GM18870 (cell line): ENCODE results near the gene KIF6.

Experiments
- ATAC-seq: cut with Tn5 transposase; IDR thresholded peaks from one replicate; pipeline ENCODE4 v1.9.1; 2021; ENCODE audit warnings: moderate library complexity; ENCODE audit not compliant: unreplicated experiment

The KIF6 gene

DNA sequence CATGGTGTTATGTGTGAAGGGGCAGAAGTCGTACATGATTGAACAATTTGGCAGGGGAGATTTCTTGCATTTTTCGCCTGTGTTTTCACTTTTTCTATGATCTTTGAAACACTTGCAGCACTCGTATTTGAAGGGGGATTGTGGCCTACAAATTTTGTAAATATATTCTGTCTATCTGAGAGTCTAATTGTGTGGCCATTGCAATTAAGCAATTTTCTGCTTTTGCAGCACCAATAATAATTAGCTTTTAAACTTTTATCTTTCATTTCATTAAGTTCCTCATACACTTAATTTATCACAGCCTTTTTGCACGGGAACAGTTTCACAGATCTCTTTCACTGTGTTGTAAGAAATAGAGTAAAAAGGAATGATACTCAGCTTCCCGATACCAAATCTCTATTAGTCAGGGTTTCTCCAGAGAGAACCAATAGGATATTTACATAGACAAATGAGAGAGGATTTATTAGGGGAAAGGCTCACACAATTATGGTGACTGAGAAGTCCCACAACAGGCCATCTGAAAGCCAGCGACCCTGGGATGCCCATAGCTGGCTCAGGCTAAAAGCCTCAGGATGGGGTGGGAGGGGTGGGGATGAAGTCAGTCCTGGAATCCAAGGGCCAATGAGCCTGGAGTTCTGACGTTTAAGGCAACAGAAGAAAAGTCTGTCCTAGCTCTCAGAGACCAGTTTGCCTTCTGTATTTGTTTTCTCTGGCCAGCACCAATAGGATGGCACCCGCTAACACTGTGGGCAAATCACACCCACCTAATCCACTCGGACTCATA lies 58.3 kb downstream of the KIF6 start:
- no peak for ATAC-seq

DNA sequence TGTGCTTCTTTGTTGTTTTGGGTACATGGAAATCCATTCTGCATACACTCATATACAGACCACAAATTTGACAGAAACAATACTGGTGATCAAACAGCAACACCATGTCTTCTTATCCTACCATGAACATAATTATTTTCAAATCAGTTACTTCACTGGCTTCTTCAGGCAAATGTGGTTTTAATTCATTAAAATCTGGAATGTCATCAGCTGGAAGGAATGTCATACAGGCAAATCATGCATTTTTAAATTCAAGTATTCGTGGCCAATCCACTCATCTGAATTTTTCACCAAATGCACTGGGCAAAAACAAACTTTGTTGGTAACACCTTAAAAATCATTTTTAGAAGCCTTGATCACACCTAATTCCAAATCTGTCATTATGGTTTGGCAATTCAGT lies 59.3 kb downstream of the KIF6 start:
- no peak for ATAC-seq

DNA sequence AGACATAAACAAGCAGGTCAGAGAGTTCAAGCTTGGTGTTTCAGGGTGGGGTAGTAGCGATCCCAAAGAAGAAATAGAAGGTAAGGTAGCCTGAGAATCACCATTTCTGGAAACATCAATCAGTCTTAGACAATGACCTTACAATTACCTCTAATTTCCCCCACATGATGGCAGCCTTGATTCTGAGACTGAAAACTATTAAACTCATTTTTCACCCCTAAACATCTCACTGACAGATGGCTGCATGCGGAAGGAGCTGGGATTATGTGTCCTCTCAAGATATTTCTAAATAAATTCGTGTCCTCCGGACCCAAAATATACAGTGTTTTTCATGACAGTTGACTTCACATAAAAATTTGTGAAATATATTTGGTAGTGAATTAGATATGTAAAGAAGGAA lies 61.0 kb downstream of the KIF6 start:
- no peak for ATAC-seq

DNA sequence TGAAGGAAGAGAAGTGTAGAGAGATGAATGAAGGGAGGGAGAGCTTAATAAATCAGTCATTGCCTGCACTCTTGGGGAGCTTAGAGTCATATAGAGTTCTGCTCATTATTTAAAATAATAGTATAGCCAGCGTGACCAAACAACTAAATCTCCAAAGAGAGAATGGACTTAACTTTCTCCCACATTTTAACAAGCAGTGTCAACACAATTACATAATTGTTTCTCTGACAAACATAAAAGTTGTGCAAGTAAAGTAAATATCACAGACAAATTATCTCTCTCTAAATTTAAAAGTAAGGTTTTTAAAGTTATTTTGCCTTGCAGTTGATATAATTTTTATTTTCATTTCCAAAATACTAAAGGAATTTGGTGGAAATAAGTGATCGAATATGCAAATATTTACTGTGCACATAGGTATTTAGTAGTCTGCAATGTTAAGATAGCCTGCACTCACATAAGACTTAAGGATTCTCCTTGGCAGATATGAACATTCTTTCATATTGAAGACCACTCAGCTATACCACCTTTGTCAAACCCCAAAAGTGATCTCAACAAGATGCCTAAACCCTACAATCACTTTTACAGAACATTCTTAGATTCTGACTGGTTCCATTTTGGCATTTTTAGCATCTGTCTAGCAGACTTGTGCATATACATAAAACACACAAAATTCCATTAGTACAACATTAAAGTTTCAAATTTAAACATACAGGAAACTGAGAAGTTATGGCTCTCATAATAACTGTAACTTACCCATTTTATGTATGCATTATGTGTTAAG lies 67.7 kb downstream of the KIF6 start:
- ATAC-seq, result no peak

DNA sequence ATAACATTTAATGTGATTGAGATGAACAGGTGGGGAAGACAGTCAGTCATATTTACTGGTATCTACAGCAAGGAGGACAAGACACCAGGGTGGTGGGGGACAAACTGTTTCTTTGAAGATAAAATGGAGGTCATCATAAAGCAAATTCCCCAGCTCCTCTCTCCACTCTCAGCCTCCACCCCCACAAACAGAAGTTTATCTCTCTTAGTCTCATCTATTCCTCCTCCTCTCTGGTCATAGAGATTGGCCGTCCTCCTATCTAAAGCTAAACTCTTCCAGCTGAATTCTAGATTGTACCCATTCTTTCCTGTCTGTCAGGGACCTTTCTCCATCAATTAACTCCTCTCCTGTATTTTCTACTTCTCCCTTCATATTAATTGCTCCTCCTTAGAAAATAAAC lies 71.1 kb downstream of the KIF6 start:
- no peak for ATAC-seq

DNA sequence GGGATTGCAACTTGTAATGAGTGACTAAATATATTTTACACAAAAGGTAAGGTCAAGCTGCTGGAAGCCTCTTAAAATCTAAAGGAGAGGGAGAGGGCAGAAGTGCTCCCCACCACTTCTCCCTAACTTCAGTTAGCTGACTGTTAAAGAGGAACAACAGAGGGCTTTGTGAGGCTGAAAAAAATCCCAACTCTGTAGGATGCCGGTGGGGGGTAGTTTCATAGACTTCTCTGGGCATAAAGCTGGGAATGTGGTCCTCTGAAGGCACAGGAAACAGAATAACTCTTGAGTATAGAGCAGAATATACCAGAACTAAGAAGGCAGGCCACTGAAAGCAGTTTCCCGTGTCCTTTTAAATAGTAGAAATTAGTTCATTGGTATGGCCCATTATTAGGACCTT lies 71.6 kb downstream of the KIF6 start:
- ATAC-seq, result no peak

DNA sequence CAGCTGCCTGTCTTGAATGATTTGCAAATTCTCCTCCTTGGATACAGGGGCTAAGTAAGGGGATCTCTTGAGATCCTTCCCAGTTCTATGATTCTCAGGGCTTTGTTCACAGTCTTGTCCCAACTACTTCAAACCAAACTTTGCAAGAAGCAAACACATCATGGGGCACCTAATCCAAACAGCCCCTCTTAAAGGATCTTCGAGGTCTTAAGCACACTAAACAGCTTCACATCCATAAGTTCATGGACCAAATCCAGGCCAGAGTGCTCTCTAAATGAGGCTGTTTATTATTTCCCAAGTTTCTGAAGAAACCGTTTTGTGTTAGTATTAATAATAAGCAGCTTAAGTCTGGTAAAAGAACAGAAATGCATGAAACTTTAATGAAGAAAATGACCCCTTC lies 75.2 kb downstream of the KIF6 start:
- no peak for ATAC-seq

DNA sequence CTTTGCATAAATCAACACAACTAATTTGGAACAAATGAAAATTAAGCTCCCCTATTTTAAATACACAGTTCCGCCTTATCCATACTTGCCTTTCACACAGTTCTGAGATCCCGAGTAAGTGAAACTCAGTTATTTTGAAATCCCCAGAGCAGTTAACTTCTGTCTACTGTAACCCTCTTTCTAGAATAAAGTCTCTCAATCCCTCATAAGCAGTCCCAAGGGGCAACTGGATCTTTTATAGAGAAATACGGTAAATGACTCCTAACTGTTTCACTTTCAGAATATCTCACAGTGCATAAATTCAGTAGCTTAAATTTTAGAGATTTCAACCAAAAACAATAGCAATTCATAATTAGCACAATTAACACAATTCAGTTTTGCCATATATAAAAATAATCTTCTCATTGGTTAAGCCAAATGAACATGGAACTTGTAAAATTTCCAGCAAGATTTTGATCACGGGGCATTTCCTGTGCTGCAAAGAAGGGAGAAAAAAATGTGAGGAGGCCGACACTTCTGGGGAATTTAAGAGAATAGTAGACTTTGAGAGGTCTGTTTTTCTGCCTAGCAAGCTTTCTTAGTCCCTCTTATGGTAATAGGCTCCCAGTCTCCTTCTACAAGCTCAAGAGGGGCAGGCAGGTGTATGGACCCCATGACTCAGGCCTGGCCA lies 78.3 kb downstream of the KIF6 start:
- no peak for ATAC-seq

DNA sequence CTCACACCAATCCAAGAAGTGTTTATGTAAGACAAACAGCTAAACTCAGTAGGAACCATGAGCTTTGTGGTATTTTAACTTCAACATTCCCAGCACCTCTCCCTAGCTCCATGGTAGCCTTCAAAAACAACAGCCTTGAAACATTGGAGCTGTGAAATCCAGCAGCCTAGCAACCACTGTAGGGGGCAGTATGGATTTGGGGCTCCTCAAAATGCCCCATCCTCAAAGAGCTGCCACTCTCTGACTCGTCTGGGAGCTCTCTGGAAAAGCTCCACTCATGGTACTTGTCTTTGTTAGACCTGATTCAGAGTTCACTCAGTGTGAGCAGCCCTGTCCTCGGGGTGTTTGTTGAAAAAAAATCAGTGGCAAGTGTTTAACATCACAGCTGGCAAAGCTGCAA lies 82.9 kb downstream of the KIF6 start:
- ATAC-seq, result no peak

DNA sequence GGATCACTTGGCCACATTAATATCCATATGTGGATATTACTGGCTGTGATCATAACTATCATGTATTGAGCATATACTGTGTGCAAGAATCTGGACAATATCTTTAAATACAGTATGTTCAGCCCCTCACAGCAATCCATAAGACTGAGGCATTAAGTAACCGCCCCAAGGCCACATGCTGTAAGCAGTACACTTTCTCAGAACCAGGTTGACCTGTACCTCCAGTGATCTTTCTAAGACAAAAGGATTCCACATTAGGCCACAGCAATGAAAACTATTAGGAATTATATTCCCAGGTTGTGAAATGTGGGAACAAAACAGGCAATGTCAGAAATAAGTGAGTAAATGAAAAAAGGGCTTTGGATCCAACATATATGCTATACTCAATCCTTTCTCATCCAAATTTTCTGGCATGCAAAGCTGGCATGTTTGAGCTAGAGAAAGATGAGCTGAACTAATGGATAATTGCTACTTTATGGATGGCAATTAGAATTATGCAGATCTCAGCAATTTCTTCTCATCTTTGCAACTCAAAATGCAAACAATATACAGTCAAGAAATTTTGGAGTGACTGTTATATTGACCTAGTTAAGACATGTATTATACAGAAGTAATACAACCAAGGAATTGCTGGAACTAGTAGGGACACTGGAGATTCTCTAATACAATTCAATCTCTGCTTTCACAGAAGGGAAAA lies 86.9 kb downstream of the KIF6 start:
- no peak for ATAC-seq

DNA sequence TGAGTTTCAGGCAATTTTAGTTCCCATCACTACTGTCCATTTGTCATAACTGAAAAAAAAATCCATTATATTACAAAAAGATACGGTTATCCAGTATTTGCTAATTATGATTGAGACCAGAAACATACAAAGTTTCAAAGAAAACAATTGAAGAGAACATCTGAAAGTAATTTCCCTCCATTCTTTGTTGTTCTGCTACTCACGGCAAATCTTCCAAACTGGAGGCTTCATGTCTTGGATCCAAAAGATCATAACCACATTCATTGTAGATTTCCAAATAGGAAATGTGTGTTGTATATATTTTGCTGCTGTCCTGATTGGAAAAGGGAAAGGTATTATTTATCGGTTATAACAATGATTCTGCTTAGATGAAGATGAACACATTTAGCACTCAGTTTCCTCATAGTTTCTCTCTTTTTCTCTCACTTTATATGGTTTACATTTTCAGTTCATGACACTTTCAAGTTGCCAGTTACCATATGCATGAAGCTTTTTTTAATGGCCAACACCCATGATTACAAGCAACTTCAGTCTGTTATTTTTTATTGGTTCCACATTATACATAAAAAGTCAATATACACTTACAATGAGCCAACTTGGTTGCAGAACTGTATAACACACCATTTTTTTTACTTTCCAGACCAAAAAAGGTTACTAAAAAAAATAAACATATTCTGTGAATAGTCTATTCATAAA lies 90.4 kb downstream of the KIF6 start:
- no peak for ATAC-seq

DNA sequence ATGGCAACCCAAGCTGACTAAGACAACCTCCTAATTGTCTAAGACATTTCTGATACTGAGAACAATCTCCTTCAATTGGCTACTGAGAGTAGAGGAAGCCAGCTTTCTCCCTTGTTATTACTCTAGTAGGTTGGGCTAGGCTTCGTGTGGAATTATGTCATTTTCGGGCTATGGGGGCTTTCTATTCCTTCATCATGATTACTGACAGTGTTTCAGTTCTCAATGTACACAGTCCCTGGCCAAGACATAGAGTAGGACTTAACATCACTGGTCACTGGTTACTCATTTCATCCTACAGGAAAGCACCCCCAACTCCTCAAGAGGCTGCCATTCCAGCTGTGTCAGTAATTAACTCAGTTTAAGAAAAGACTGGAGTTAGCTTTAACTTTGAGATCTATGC lies 100.0 kb downstream of the KIF6 start:
- ATAC-seq, result no peak

DNA sequence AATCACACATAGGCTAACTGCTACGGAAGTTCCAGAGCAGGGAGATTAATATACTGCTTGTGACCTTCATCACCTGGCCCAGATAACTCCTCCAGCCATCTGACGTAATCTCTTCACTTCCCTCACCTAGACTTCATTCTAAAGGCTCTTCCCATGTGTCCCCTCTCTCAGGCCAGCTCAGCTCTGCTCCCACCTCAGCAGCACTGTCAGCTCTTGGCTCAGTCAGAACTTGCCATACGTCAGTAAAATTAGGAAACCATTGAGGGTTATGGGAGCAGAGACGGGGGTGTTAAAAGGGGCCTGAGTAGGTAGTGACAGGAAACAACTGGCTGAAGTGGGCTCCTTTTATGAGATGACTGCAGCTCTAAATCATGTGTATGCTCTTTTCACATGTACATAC lies 101.5 kb downstream of the KIF6 start:
- ATAC-seq, result no peak

DNA sequence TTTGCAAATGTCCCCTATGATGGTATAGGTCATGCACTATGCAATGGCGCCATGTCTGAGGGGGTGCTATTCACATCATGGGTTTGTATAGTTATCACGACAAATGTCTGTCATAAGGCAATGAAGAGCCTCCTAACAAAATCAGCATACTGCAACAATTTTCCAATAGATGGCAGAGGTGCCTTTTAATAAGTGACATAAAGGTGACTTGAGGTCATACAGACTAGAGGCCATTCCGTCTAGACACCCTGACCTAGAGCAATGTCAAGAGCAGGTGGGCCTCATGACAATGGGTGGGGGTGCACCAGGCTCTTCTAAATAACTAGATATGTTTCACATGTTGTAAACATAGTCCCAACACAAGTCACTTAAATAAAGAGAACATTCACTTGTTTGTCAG lies 107.7 kb downstream of the KIF6 start:
- ATAC-seq, result no peak

DNA sequence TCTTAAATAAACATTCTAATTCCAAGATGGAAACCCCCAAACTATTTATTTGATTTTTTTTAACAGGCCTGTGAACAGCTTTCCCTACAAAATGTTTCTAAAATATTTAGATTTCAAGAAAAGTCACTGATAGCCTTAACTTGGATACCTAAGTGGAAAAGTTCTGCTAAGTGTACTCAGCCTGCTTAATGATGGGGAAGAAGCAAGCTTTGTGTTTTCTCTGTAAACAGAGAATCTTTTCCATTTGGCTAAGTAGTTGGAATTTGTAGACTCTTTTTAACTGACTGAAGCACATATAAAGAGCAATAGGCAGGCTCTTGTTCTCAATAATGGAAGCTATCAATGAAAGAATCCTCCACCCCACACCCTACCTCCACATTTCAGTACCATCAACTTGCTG lies 108.2 kb downstream of the KIF6 start:
- no peak for ATAC-seq

DNA sequence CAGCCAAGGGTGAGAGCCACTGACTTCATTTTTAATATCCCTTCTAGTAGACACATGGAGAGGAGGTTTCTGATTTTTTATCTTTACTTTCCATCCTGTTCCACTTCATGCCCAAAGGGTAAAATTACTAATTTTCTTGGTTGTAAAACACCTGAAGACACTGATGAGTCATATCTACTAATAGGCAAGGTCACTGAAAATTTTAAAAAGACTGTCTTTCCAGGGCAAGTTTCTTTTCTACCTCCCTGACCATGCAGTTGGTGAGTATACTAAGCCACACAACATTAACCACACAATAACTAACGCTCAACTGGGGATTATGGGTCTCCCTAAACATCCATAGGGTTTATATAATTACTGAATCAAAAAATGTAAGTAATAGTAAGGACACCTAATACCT lies 109.6 kb downstream of the KIF6 start:
- ATAC-seq, result no peak

DNA sequence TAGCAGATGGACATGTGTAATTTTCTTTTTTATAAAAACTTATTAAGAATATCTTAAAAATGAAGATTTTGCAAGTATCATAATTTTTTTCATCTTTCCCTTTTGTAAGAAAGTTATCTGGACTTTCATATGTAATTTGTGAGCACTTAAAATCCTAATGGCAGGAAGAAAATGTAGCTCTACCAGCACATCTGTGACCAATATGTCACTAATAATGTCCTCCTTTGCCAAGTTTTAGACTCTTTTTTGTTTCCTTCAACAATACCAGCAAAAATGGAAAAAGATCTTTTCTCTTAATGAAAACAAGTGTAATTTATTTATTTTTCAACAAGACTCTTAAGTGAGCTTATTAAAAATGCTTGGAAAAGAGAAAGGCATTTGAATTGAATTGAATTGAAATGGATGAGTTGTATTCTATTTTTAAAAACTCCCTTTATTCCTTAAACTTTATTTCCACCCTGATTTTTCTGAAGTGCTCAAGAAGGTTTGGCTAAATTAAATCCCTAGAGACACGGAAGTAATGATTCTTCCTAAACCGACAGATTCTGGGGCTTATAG lies 110.7 kb downstream of the KIF6 start:
- no peak for ATAC-seq

DNA sequence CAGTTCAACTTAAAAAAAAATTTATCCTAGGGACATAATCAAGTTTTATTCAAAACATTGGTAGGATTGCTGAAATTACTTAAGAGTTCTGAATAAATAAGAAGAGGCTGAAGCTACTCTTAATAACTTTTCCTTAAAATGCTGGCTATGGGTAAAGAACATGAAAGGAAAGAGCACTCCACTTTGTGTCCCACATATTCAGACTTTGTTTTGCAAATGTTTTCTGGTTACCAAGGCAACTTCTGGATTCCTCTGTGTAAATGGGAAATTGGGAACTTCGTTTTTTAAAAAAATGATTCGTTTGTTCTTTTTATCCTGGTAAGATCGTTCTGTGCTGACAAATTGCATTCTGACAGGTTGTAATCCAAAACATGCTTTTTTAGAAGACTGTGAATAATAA lies 115.0 kb downstream of the KIF6 start:
- no peak for ATAC-seq

DNA sequence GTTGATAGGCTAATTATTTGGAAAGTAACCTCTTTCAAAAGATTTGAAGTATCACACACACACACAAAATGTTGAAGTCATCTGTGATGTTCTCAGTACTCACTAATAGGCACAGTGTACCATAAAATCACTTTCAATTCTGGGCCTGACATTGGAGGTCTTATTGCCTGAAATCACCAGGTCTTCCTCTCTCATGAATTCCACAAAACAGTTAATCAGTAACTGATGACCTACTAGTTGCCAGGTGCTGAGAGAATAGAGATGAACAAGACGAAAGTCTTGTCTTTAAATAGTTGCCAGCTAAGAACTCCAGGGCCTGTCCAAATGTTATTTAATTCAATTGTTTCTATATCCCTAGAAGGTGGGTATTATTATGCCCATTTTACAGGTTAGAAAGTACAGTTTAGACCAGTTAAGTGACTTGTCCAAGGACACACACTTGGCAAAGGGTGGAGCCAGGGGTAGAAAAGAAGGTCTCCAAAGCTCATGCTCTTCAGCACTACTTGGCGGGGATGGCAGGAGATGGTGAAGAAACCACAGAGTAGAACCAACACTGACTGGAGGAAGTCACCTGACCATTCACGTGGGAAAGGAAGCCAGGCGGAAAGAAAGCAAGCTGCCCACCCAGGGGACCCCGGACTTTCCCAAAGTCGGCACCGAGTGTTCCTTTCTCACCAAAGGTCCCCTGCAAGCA lies 116.4 kb downstream of the KIF6 start:
- peak; percentile 79 for ATAC-seq
